AG04449 (cell line): Measurements from ENCODE around the gene MCIDAS.

ENCODE experiments used
- CTCF ChIA-PET: fragments of 350-600 bp; formaldehyde crosslinking; extraction: SDS; loops from one replicate; lab custom pipeline; 2021; ENCODE audit warnings: antibody characterized with exemption; lab: Yijun Ruan, JAX
- POLR2A ChIA-PET: fragments of 400-600, 350-600 bp; formaldehyde crosslinking; extraction: SDS; loops from one replicate; lab custom pipeline; 2020; ENCODE audit warnings: antibody characterized with exemption, inconsistent platforms; lab: Yijun Ruan, JAX
- DNase-seq: peaks from one replicate; pipeline ENCODE4 v3.0.0-alpha.2; 2010; ENCODE audit warnings: low read depth, low spot score
- H3K4me3 ChIP-seq: 2 replicates; pipeline ENCODE4 v1.5.1; 2011; ENCODE audit warnings: low read depth, mild to moderate bottlenecking, control low read depth, low read length
- CTCF ChIP-seq: IDR thresholded peaks from one replicate; pipeline ENCODE4 v1.5.1; 2011; ENCODE audit warnings: mild to moderate bottlenecking, moderate library complexity, low read length, control low read depth, inconsistent platforms; ENCODE audit not compliant: insufficient read depth; ENCODE audit errors: missing control alignments

Gene MCIDAS

GRCh38 chr5:55226934-55227663 lies at the start of gene MCIDAS:
Gene MCIDAS, minus strand, starts transcription at chr5:55227315. Its CDS starts 177 bp downstream, at chr5:55227138.
- POLR2A ChIA-PET, result no interaction called here
- peak within 1 kb of the TSS; percentile 30 for H3K4me3 ChIP-seq
- no peak for DNase-seq
- CTCF ChIA-PET, result interaction anchor here (1.8 kb wide), 1 partner anchor 81 kb away, joined by 6 read pairs; the partner anchor contains the start of genes DHX29 and MTREX
- TF ChIP-seq CTCF, result no peak

GRCh38 chr5:55276771-55277170 lies 49.7 kb upstream of the MCIDAS start:
- no peak for TF ChIP-seq CTCF
- no peak overlapping the region for H3K4me3 ChIP-seq
- ChIA-PET POLR2A (no interaction called here), CTCF (interaction anchor here (1.0 to 1.3 kb wide), 2 partner anchors 9 to 19 kb away, joined by 3 to 4 read pairs; no protein-coding TSS in a partner anchor)
- DNase-seq, result peak; percentile 16

GRCh38 chr5:55258339-55258738 lies 31.2 kb upstream of the MCIDAS start:
- no peak overlapping the region for H3K4me3 ChIP-seq
- TF ChIP-seq CTCF, result no peak
- no peak for DNase-seq
- CTCF ChIA-PET, result interaction anchor here (1.5 kb wide), 1 partner anchor 18 kb away, joined by 3 read pairs; no protein-coding TSS in a partner anchor
- POLR2A ChIA-PET, result interaction anchor here (0.6 kb wide), 1 partner anchor 10 kb away, joined by 3 read pairs; no protein-coding TSS in a partner anchor

GRCh38 chr5:55254802-55255201 lies 27.7 kb upstream of the MCIDAS start:
- ChIA-PET CTCF (no interaction called here), POLR2A (no interaction called here)
- DNase-seq, result no peak
- no peak overlapping the region for H3K4me3 ChIP-seq
- TF ChIP-seq CTCF, result no peak

GRCh38 chr5:55250064-55250463 lies 22.9 kb upstream of the MCIDAS start:
- no peak overlapping the region for H3K4me3 ChIP-seq
- POLR2A ChIA-PET, result no interaction called here
- CTCF ChIA-PET, result no interaction called here
- no peak for DNase-seq
- TF ChIP-seq CTCF, result no peak

GRCh38 chr5:55241746-55242145 lies 14.6 kb upstream of the MCIDAS start:
- no peak for TF ChIP-seq CTCF
- ChIA-PET CTCF (interaction anchor here (0.8 kb wide), 1 partner anchor 71 kb away, joined by 4 read pairs; no protein-coding TSS in a partner anchor), POLR2A (no interaction called here)
- H3K4me3 ChIP-seq, result no peak overlapping the region
- DNase-seq, result no peak
